GM12875 (cell line): Measurements from ENCODE around the gene SERPINE1.

Source experiments
- H3K4me3 ChIP-seq: one replicate; pipeline ENCODE4 v1.5.1; 2011; ENCODE audit warnings: low read depth, low read length, control low read depth
- TF ChIP-seq, protein P1 (sequence below): IDR thresholded peaks from 2 replicates; pipeline ENCODE4 v1.5.1; 2011; ENCODE audit warnings: low read depth, mild to moderate bottlenecking, control low read depth, inconsistent platforms, low read length, moderate library complexity, borderline replicate concordance; ENCODE audit not compliant: insufficient read depth

SERPINE1 gene

DNA sequence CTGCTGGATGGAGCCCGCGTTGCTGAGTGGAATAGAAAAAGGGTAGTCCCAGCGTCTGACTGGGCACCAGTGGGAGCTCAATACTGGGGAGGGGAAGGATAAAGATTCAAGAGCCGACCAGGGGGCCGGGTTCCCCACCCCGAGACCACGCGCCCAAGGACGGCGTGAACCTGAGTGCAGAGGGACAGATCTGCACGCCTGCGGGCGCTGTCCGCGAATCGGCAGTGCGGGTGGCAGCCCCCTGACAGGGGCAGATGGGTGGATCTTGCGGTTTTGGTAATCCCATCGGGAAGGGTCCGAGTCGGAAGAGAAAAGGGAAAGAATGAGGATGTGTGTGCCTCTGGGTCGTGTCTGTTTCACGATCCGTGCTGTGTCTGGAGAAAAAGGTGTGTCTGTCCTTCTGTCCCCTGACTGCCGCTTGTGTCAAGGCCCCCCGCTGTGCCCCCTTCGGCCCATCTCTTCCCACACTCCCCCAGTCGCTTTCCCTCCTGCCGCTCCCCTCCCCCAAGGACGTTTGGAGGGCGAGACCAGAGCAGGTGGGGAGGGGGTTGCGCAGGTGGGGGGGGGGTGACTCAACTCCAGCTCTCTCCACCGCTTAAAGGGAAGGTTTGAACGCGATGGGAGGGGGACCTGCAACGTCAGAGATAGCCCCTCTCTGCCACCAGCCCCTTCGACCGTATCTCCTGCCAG is 39.2 kb downstream of the SERPINE1 start:
- no peak overlapping the region for H3K4me3 ChIP-seq

DNA sequence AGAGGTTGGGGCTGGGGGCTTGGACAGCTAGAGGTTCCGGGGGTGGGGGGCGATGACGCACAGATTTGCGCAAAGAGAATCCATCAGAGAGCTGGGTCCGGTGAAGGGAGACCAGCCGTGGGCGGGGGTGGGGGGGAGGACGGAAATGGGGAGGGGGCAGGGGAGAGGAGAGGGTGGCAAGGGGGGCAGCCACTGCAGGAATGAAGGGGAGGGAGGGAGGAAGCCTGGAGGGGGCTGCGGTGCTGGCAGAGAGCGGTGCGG is 39.7 kb downstream of the SERPINE1 start:
- no peak overlapping the region for H3K4me3 ChIP-seq
- TF ChIP-seq, protein P1, sequence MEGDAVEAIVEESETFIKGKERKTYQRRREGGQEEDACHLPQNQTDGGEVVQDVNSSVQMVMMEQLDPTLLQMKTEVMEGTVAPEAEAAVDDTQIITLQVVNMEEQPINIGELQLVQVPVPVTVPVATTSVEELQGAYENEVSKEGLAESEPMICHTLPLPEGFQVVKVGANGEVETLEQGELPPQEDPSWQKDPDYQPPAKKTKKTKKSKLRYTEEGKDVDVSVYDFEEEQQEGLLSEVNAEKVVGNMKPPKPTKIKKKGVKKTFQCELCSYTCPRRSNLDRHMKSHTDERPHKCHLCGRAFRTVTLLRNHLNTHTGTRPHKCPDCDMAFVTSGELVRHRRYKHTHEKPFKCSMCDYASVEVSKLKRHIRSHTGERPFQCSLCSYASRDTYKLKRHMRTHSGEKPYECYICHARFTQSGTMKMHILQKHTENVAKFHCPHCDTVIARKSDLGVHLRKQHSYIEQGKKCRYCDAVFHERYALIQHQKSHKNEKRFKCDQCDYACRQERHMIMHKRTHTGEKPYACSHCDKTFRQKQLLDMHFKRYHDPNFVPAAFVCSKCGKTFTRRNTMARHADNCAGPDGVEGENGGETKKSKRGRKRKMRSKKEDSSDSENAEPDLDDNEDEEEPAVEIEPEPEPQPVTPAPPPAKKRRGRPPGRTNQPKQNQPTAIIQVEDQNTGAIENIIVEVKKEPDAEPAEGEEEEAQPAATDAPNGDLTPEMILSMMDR = no peak

More for the DNA sequence above, 39.2 kb downstream of the SERPINE1 start:
- TF ChIP-seq, protein P1 = no peak

DNA sequence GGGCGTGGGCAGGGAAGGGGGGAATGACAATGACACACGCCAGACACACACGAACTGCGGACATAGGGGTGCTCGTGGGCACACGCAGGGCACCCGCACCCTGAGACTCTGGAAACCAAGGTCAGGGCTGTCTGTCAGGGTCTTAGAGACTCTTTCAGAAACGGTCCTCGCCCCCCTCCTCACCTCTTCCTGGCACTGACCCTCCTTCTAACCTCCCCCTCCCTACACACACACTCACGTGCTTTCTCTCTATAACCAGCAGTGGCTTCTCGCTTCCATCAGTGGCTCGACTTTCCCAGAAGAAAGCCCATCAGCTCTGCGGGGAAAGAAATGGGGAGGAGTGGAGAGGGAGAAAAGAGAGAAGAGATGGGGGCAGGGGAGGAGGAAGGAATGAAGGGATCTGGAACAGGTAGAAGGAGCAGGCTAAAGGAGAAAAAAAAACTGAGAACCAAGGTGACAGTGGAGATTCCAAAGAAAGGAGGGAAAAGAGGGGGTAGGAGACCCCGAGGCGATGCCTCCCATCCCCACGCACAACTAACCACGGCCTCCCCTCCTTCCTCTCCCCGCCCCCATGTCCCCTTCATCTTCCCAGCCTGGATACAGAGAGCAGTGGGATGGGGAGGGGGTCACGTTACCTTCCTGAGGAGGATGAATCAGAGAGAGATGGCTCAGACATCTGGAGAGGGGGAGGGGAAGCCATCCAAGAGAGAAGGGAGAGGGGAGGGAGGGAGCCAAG is 40.2 kb downstream of the SERPINE1 start:
- TF ChIP-seq, protein P1 = no peak

DNA sequence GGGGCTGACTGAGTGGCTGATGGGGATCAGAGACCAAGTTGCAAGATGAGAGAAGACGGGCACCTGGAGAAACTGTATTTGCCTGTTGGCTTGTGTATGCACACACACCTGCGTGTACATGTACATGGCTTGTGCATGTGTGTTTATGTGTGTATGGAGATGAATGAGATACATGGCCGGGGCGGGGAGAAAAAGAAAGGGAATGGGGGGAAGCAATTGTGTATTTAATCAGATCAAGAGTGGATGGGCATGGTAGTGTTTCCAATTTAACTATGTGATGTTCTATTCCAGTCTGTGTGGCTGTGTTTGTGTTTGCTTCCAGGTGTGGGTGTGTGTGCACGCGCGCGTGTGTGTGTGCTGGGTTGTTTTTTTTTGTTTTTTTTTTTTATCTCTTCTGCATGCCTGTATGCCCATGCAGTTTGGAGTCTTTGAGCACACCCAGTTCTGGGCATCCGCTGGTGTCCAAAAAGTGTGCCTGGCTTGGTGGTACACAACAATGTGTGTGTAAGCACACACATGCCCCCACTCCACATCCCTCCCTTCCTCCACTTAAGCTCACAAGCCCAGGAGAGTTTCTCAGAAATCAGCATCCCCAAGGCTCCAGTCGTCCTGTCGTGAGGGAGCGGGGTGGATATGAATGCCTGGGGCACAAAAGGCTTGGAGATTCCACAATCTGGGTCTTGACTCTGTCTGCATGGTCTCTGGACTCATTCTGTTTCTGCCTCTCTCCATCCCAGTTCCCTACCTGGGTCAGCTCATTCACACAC is 40.9 kb downstream of the SERPINE1 start:
- TF ChIP-seq, protein P1 = no peak
- H3K4me3 ChIP-seq = no peak overlapping the region

More for the DNA sequence above, 40.2 kb downstream of the SERPINE1 start:
- no peak overlapping the region for H3K4me3 ChIP-seq

DNA sequence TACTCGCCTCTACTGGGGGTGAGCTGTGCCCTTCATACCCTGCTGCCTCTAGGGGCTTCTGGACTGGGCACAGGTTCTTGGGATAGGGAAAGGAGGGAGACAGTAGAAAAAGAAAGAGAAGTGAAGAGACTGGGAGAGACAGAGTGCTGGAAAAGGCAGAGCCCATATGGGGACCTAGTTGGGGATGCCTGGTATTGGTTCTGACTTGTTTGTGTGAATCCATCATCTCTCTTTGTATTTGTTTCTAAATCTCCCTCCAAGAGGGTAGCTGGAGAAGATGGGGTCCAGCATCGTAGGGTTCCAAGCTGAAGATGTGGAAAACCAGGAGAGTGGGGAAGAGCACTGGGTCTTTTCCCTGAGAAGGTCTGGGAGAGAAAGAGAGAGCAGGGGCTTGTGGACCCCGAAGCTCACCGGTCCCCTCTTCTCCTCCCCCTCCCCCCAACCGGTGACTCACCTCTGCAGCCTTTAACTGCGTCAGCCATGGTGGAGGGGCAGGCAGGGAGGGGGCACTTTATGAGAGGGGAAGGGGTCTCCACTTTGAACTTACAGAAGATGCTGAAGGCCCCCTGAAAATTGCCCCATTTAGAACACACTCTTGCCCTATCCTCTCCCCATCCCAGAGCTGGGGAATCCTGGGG is 41.6 kb downstream of the SERPINE1 start:
- H3K4me3 ChIP-seq = no peak overlapping the region
- TF ChIP-seq, protein P1 = no peak

DNA sequence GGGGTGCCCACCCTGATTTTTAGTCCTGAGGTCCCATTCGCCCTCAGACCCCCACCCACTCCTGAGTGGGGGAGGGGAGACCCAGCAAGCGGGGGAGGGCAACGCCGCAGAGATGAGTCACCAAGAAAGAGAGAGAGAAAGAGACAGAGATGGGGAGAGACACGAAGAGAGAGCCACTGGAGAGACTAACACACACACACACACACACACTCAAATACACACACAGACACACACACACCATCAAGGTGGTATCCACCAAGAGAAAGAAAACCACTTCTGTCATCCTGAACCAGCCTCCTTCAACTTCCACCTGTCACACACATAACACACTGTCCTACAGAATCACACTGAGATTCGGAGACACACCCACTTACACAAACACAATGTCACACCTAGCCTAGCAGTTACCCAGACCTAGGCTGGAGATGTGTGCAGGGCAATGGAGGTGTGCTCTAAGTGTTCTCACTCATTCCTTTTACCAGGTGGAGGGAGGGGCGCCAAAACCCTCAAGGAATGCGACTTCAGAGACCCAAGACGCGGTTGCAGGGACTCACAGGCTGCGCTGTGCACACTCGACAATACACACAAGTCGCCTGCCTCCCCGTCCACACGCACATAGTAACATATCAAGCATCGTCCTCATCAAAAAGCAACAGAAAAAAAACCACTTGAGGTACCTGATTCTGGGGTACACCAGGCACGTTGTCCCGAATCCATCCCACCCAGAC is 42.4 kb downstream of the SERPINE1 start:
- TF ChIP-seq, protein P1 = no peak
- H3K4me3 ChIP-seq = no peak overlapping the region
